ENCODE data around the gene SZT2. TPM values are rescaled to one million over a fixed set of nuclear protein-coding genes. Genes with fewer than 3 reads are reported as not detected.

SZT2 gene
- total RNA-seq, 1 donor from 2014 or later, result 24.8 TPM

- Histone ChIP-seq H3K9me3 (replicated peaks) (no peaks in the 10 kb centered on the region), H3K27ac (replicated peaks) (no peak overlapping the region), H3K4me1 (no peaks in the 10 kb centered on the region), H3K36me3 (no peaks in the 10 kb centered on the region), H3K4me3 (no peak overlapping the region), H3K27me3 (ENCODE audit: low read depth) (no peaks in the 10 kb centered on the region)
- intact Hi-C loops (cut with micrococcal nuclease), result no loop called here
- TF ChIP-seq CTCF (IDR thresholded peaks at IDR 0.05; ENCODE audit: borderline replicate concordance), result no peak
- no peak for DNase-seq
Measured at GRCh38 chr1:43477716-43478115, 88.0 kb downstream of the SZT2 start.

- Histone ChIP-seq H3K4me3 (no peak overlapping the region), H3K9me3 (replicated peaks) (no peaks in the 10 kb centered on the region), H3K27me3 (ENCODE audit: low read depth) (no peaks in the 10 kb centered on the region), H3K27ac (replicated peaks) (no peak overlapping the region), H3K36me3 (no peaks in the 10 kb centered on the region), H3K4me1 (no peaks in the 10 kb centered on the region)
- TF ChIP-seq CTCF (IDR thresholded peaks at IDR 0.05; ENCODE audit: borderline replicate concordance), result no peak
- intact Hi-C loops (cut with micrococcal nuclease), result no loop called here
- no peak for DNase-seq
Measured at GRCh38 chr1:43479414-43479813, 89.7 kb downstream of the SZT2 start.

- Histone ChIP-seq H3K4me3 (no peak overlapping the region), H3K27me3 (ENCODE audit: low read depth) (no peaks in the 10 kb centered on the region), H3K27ac (replicated peaks) (no peak overlapping the region), H3K9me3 (replicated peaks) (no peaks in the 10 kb centered on the region), H3K36me3 (no peaks in the 10 kb centered on the region), H3K4me1 (no peaks in the 10 kb centered on the region)
- DNase-seq, result no peak
- TF ChIP-seq CTCF (IDR thresholded peaks at IDR 0.05; ENCODE audit: borderline replicate concordance), result no peak
- intact Hi-C loops (cut with micrococcal nuclease), result no loop called here
Measured at GRCh38 chr1:43481491-43481890, 91.8 kb downstream of the SZT2 start.

- no peak for TF ChIP-seq CTCF (IDR thresholded peaks at IDR 0.05; ENCODE audit: borderline replicate concordance)
- Histone ChIP-seq H3K36me3 (no peaks in the 10 kb centered on the region), H3K4me3 (no peak overlapping the region), H3K4me1 (no peaks in the 10 kb centered on the region), H3K27ac (replicated peaks) (no peak overlapping the region), H3K9me3 (replicated peaks) (peaks cover 4% of the 10 kb centered on the region), H3K27me3 (ENCODE audit: low read depth) (no peaks in the 10 kb centered on the region)
- no peak for DNase-seq
- intact Hi-C loops (cut with micrococcal nuclease), result no loop called here
Measured at GRCh38 chr1:43482215-43482614, 92.5 kb downstream of the SZT2 start.

- Histone ChIP-seq H3K4me3 (no peak overlapping the region), H3K27ac (replicated peaks) (no peak overlapping the region), H3K4me1 (no peaks in the 10 kb centered on the region), H3K9me3 (replicated peaks) (peaks cover 25% of the 10 kb centered on the region), H3K36me3 (no peaks in the 10 kb centered on the region), H3K27me3 (ENCODE audit: low read depth) (no peaks in the 10 kb centered on the region)
- TF ChIP-seq CTCF (IDR thresholded peaks at IDR 0.05; ENCODE audit: borderline replicate concordance), result no peak
- no peak for DNase-seq
- intact Hi-C loops (cut with micrococcal nuclease), result no loop called here
Measured at GRCh38 chr1:43484367-43484766, 94.7 kb downstream of the SZT2 start.

- Histone ChIP-seq H3K27ac (replicated peaks) (no peak overlapping the region), H3K4me1 (no peaks in the 10 kb centered on the region), H3K4me3 (no peak overlapping the region), H3K36me3 (no peaks in the 10 kb centered on the region), H3K27me3 (ENCODE audit: low read depth) (no peaks in the 10 kb centered on the region), H3K9me3 (replicated peaks) (peaks cover 53% of the 10 kb centered on the region)
- no peak for TF ChIP-seq CTCF (IDR thresholded peaks at IDR 0.05; ENCODE audit: borderline replicate concordance)
- DNase-seq, result no peak
- intact Hi-C loops (cut with micrococcal nuclease), result no loop called here
Measured at GRCh38 chr1:43488165-43488564, 98.5 kb downstream of the SZT2 start.

Measured in left ventricle myocardium inferior (tissue), 1 donor.